PFSK-1 (cell line): ENCODE results near the gene FOSB.

Experiments used
- FOXP2 ChIP-seq: optimal IDR thresholded peaks from 2 replicates; pipeline ENCODE3; 2011; ENCODE audit warnings: borderline replicate concordance, control low read depth, inconsistent platforms; ENCODE audit not compliant: insufficient read depth; ENCODE audit errors: extremely low read length, extremely low read depth
- POLR2AphosphoS5 ChIP-seq: IDR thresholded peaks from 2 replicates; pipeline ENCODE4 v1.6.1; 2012; ENCODE audit warnings: low read depth, mild to moderate bottlenecking, control low read depth, low read length, moderate library complexity
- SIN3A ChIP-seq: IDR thresholded peaks from 2 replicates; pipeline ENCODE4 v1.6.1; 2012; ENCODE audit warnings: mild to moderate bottlenecking, low read length, moderate library complexity, borderline replicate concordance; ENCODE audit not compliant: insufficient read depth
- TAF1 ChIP-seq: IDR thresholded peaks from 2 replicates; pipeline ENCODE4 v1.6.1; 2012; ENCODE audit warnings: low read length, control low read depth, borderline replicate concordance; ENCODE audit not compliant: insufficient read depth
- TF ChIP-seq, protein P1 (sequence below), 2 experiments: IDR thresholded peaks; 2 replicates each; pipeline versions ENCODE4 v1.6.1 to v1.8.0; 2011 to 2012; ENCODE audit warnings: low read depth in 2 of 2, low read length in 2 of 2, control low read depth in 1 of 2, inconsistent platforms in 1 of 2, mild to moderate bottlenecking in 1 of 2, moderate library complexity in 1 of 2; ENCODE audit not compliant: insufficient read depth in 1 of 2

DNA sequence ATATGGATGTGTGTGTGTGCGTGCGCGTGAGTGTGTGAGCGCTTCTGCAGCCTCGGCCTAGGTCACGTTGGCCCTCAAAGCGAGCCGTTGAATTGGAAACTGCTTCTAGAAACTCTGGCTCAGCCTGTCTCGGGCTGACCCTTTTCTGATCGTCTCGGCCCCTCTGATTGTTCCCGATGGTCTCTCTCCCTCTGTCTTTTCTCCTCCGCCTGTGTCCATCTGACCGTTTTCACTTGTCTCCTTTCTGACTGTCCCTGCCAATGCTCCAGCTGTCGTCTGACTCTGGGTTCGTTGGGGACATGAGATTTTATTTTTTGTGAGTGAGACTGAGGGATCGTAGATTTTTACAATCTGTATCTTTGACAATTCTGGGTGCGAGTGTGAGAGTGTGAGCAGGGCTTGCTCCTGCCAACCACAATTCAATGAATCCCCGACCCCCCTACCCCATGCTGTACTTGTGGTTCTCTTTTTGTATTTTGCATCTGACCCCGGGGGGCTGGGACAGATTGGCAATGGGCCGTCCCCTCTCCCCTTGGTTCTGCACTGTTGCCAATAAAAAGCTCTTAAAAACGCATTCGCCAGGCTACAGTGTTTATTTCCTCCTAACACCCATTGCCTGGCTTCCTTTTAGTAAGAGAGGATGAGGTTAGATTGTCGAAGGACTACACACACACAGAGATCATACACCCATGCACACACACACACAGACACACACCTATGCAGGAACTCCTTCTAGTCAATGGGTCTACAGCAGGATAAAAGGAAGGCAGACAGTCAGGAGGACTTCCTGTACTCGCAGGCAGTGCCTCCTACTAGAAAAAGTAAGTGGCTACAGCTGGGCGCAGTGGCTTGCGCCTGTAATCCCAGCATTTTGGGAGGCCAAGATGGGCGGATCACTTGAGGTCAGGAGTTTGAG is 7.1 kb downstream of the FOSB start:
- TF ChIP-seq TAF1 (no peak), SIN3A (no peak), POLR2AphosphoS5 (no peak), FOXP2 (no peak)
- TF ChIP-seq, protein P1, sequence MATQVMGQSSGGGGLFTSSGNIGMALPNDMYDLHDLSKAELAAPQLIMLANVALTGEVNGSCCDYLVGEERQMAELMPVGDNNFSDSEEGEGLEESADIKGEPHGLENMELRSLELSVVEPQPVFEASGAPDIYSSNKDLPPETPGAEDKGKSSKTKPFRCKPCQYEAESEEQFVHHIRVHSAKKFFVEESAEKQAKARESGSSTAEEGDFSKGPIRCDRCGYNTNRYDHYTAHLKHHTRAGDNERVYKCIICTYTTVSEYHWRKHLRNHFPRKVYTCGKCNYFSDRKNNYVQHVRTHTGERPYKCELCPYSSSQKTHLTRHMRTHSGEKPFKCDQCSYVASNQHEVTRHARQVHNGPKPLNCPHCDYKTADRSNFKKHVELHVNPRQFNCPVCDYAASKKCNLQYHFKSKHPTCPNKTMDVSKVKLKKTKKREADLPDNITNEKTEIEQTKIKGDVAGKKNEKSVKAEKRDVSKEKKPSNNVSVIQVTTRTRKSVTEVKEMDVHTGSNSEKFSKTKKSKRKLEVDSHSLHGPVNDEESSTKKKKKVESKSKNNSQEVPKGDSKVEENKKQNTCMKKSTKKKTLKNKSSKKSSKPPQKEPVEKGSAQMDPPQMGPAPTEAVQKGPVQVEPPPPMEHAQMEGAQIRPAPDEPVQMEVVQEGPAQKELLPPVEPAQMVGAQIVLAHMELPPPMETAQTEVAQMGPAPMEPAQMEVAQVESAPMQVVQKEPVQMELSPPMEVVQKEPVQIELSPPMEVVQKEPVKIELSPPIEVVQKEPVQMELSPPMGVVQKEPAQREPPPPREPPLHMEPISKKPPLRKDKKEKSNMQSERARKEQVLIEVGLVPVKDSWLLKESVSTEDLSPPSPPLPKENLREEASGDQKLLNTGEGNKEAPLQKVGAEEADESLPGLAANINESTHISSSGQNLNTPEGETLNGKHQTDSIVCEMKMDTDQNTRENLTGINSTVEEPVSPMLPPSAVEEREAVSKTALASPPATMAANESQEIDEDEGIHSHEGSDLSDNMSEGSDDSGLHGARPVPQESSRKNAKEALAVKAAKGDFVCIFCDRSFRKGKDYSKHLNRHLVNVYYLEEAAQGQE (IDR thresholded peaks at IDR 0.05; ENCODE audit: insufficient read depth in 1 of 2, low read depth in 2 of 2, low read length in 2 of 2) = no peak
